ENCODE results near the gene LEF1.
"Not testable (repeated sequence)": the region's sequence is repeated elsewhere in the genome, so short reads cannot be mapped to it uniquely, and the experiment has no call there.

The LEF1 gene

GRCh38 chr4:108058685-108059440, 109.9 kb downstream of the LEF1 start:
- DNase-seq (ENCODE audit: low read depth), result no peak

GRCh38 chr4:108056418-108056817, 112.3 kb downstream of the LEF1 start:
- no peak for DNase-seq (ENCODE audit: low read depth)

GRCh38 chr4:108055787-108056186, 112.9 kb downstream of the LEF1 start:
- no peak for DNase-seq (ENCODE audit: low read depth)

- DNase-seq (ENCODE audit: low read depth), result no peak
Observed at GRCh38 chr4:108054025-108054638, 114.6 kb downstream of the LEF1 start.

GRCh38 chr4:108053251-108053711, 115.5 kb downstream of the LEF1 start:
- DNase-seq (ENCODE audit: low read depth), result no peak

- no peak for DNase-seq (ENCODE audit: low read depth)
Observed at GRCh38 chr4:108052558-108053120, 116.1 kb downstream of the LEF1 start.

- no peak for DNase-seq (ENCODE audit: low read depth)
Observed at GRCh38 chr4:108051343-108051742, 117.4 kb downstream of the LEF1 start.

GRCh38 chr4:108050166-108051111, 118.3 kb downstream of the LEF1 start:
- not testable (repeated sequence) for DNase-seq (ENCODE audit: low read depth)

GRCh38 chr4:108049406-108049805, 119.3 kb downstream of the LEF1 start:
- no peak for DNase-seq (ENCODE audit: low read depth)

- DNase-seq (ENCODE audit: low read depth), result no peak
Observed at GRCh38 chr4:108048997-108049396, 119.7 kb downstream of the LEF1 start.

- DNase-seq (ENCODE audit: low read depth), result no peak
Observed at GRCh38 chr4:108048157-108048556, 120.6 kb downstream of the LEF1 start.

- DNase-seq (ENCODE audit: low read depth), result no peak
Observed at GRCh38 chr4:108047199-108047598, 121.5 kb downstream of the LEF1 start.

- no peak for DNase-seq (ENCODE audit: low read depth)
Observed at GRCh38 chr4:108045687-108046024, 123.1 kb downstream of the LEF1 start.

- no peak for DNase-seq (ENCODE audit: low read depth)
Observed at GRCh38 chr4:108044951-108045686, 123.6 kb downstream of the LEF1 start.

GRCh38 chr4:108043526-108043925, 125.2 kb downstream of the LEF1 start:
- DNase-seq (ENCODE audit: low read depth), result no peak

GRCh38 chr4:108042927-108043326, 125.8 kb downstream of the LEF1 start:
- DNase-seq (ENCODE audit: low read depth), result no peak

- DNase-seq (ENCODE audit: low read depth), result no peak
Observed at GRCh38 chr4:108037884-108038283, 130.8 kb downstream of the LEF1 start.

GRCh38 chr4:108036213-108036612, 132.5 kb downstream of the LEF1 start:
- DNase-seq (ENCODE audit: low read depth), result peak; percentile 28

GRCh38 chr4:108035691-108036090, 133.0 kb downstream of the LEF1 start:
- no peak for DNase-seq (ENCODE audit: low read depth)

- no peak for DNase-seq (ENCODE audit: low read depth)
Observed at GRCh38 chr4:108034565-108034964, 134.2 kb downstream of the LEF1 start.

GRCh38 chr4:108033348-108033747, 135.4 kb downstream of the LEF1 start:
- no peak for DNase-seq (ENCODE audit: low read depth)
